ENCODE results near the gene DENND1B.

DNA sequence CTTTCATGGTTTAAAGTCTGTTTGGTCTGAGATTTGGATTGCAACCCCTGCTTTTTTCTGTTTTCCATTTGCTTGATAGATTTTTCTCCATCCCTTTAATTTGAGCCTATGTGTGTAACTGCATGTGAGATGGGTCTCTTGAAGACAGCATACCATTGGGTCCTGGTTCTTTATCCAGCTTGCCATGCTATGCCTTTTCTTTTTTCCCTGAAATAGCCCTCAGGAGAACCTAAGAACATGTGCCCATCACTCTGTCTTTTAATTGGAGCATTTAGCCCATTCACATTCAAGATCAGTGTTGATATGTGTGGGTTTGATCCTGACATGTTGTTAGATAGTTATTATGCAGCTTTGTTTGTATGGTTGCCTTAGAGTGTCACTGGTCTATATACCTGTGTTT, 21.7 kb upstream of the DENND1B start:
- TF ChIP-seq EZH2phosphoT487 (IDR thresholded peaks at IDR 0.05; ENCODE audit: borderline replicate concordance, low read depth) (no peak), FOSL2 (IDR thresholded peaks at IDR 0.05; ENCODE audit: borderline replicate concordance, low read depth) (no peak), YY1 (IDR thresholded peaks at IDR 0.05; ENCODE audit: low read depth) (no peak), POLR2AphosphoS5 (IDR thresholded peaks at IDR 0.05; ENCODE audit: low read depth, low read length) (no peak), TEAD4 (IDR thresholded peaks at IDR 0.05; ENCODE audit: borderline replicate concordance, insufficient read depth) (no peak), FOXM1 (IDR thresholded peaks at IDR 0.05; ENCODE audit: low read depth) (no peak), REST (IDR thresholded peaks at IDR 0.05; ENCODE audit: low read depth, low read length) (no peak), GATA2 (CRISPR knock-in tag; IDR thresholded peaks at IDR 0.05) (no peak), GABPA (IDR thresholded peaks at IDR 0.05; ENCODE audit: low read depth) (no peak), CTCF (IDR thresholded peaks at IDR 0.05) (no peak), MXI1 (IDR thresholded peaks at IDR 0.05; ENCODE audit: low read depth, low read length) (no peak), CHD2 (IDR thresholded peaks at IDR 0.05; ENCODE audit: low read length, partially characterized antibody) (no peak), RCOR1 (IDR thresholded peaks at IDR 0.05; ENCODE audit: low read length) (no peak)
- TF ChIP-seq, protein P1, sequence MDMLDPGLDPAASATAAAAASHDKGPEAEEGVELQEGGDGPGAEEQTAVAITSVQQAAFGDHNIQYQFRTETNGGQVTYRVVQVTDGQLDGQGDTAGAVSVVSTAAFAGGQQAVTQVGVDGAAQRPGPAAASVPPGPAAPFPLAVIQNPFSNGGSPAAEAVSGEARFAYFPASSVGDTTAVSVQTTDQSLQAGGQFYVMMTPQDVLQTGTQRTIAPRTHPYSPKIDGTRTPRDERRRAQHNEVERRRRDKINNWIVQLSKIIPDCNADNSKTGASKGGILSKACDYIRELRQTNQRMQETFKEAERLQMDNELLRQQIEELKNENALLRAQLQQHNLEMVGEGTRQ (IDR thresholded peaks at IDR 0.05; ENCODE audit: borderline replicate concordance, low read depth, low read length): no peak
